ENCODE data around the gene ACOX3. TPM values are rescaled to one million over a fixed set of nuclear protein-coding genes. Genes with fewer than 3 reads are reported as not detected.

Gene ACOX3
- total RNA-seq, 2 experiments from 2014 or later: 12.7 to 16.8 TPM

DNA sequence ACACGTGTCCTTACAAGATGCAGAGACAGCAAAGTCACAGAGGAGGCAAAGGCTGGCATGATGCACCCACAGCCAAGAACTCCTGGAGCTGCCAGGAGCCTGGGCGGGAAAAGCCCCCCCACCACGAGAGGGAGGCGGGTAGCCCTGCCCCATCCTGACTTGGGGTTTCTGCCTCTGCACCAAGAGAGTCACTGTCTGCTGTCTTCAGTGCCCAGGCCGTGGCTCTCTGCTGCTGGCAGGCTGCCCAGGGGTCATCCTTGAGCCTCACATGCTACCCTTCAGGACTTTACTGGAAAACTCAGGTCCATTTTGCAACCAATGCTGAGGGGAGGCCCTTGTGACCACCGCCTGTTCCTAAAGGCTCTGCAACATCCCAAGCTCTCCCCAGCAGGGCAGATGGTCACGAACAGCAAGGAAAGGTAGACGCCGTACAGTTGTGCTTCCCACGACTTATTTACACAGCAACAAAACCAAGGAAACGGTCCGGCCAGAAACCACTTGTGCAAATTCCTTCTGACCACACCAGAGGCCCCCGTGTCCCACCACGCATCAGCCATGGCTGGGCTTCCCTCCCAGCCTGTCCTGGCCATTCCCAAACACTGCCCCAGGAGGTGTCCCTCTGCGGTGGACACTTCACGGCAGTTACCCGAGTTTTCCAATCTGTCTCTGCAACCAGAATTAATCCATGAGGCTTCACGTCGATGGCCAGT lies 56.9 kb downstream of the ACOX3 start:
- no TSS peak for BruUV-seq (replicated peaks)
- ChIA-PET POLR2A (no interaction called here), CTCF (ENCODE audit: unreplicated experiment) (no interaction called here)
- no peaks in the 10 kb centered on the region for H3K79me2 ChIP-seq (ENCODE audit: insufficient read depth, low read depth, low read length)
- H4K20me1 ChIP-seq (ENCODE audit: insufficient read depth, low read length): no peaks in the 10 kb centered on the region
- H3K4me1 ChIP-seq (ENCODE audit: insufficient read depth, low read length, poor library complexity, severe bottlenecking): no peaks in the 10 kb centered on the region
- TF ChIP-seq, protein P1, sequence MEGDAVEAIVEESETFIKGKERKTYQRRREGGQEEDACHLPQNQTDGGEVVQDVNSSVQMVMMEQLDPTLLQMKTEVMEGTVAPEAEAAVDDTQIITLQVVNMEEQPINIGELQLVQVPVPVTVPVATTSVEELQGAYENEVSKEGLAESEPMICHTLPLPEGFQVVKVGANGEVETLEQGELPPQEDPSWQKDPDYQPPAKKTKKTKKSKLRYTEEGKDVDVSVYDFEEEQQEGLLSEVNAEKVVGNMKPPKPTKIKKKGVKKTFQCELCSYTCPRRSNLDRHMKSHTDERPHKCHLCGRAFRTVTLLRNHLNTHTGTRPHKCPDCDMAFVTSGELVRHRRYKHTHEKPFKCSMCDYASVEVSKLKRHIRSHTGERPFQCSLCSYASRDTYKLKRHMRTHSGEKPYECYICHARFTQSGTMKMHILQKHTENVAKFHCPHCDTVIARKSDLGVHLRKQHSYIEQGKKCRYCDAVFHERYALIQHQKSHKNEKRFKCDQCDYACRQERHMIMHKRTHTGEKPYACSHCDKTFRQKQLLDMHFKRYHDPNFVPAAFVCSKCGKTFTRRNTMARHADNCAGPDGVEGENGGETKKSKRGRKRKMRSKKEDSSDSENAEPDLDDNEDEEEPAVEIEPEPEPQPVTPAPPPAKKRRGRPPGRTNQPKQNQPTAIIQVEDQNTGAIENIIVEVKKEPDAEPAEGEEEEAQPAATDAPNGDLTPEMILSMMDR (conservative IDR thresholded peaks at IDR 0.05; ENCODE audit: low read length): no peak
- no peak for TF ChIP-seq EZH2phosphoT487 (IDR thresholded peaks at IDR 0.05; ENCODE audit: borderline replicate concordance, low read depth, low read length)
- intact Hi-C loops (cut with micrococcal nuclease; ENCODE audit: unreplicated experiment): no loop called here
- no peaks in the 10 kb centered on the region for H3K9me3 ChIP-seq (ENCODE audit: low read length)
- H3K4me3 ChIP-seq (ENCODE audit: low read depth, low read length, poor library complexity, severe bottlenecking): no peak overlapping the region
- no peak overlapping the region for H2AFZ ChIP-seq (ENCODE audit: low read length)
- no peaks in the 10 kb centered on the region for H3K36me3 ChIP-seq (ENCODE audit: insufficient read depth, low read length)
- DNase-seq (ENCODE audit: low spot score): no peak
- no peak overlapping the region for H3K4me2 ChIP-seq (ENCODE audit: low read length)
- no peaks in the 10 kb centered on the region for H3K9me2 ChIP-seq (ENCODE audit: insufficient read depth, low read length)
- no peak overlapping the region for H3K27ac ChIP-seq (ENCODE audit: low read depth, low read length, poor library complexity, severe bottlenecking)

- H3K4me3 ChIP-seq (ENCODE audit: low read depth, low read length, poor library complexity, severe bottlenecking): no peak overlapping the region
- no peaks in the 10 kb centered on the region for H3K79me2 ChIP-seq (ENCODE audit: insufficient read depth, low read depth, low read length)
- H3K27ac ChIP-seq (ENCODE audit: low read depth, low read length, poor library complexity, severe bottlenecking): no peak overlapping the region
- POLR2A ChIA-PET: no interaction called here
- no peaks in the 10 kb centered on the region for H3K4me1 ChIP-seq (ENCODE audit: insufficient read depth, low read length, poor library complexity, severe bottlenecking)
- no peaks in the 10 kb centered on the region for H4K20me1 ChIP-seq (ENCODE audit: insufficient read depth, low read length)
- CTCF ChIA-PET (ENCODE audit: unreplicated experiment): no interaction called here
- no TSS peak for BruUV-seq (replicated peaks)
- intact Hi-C loops (cut with micrococcal nuclease; ENCODE audit: unreplicated experiment): no loop called here
- no peaks in the 10 kb centered on the region for H3K9me2 ChIP-seq (ENCODE audit: insufficient read depth, low read length)
- no peaks in the 10 kb centered on the region for H3K9me3 ChIP-seq (ENCODE audit: low read length)
- no peak overlapping the region for H2AFZ ChIP-seq (ENCODE audit: low read length)
- H3K36me3 ChIP-seq (ENCODE audit: insufficient read depth, low read length): no peaks in the 10 kb centered on the region
- H3K4me2 ChIP-seq (ENCODE audit: low read length): no peak overlapping the region
- DNase-seq (ENCODE audit: low spot score): no peak
- TF ChIP-seq, protein P1 (conservative IDR thresholded peaks at IDR 0.05; ENCODE audit: low read length): no peak
- no peak for TF ChIP-seq EZH2phosphoT487 (IDR thresholded peaks at IDR 0.05; ENCODE audit: borderline replicate concordance, low read depth, low read length)
Measured at GRCh38 chr4:8383016-8383415, 57.5 kb downstream of the ACOX3 start.

DNA sequence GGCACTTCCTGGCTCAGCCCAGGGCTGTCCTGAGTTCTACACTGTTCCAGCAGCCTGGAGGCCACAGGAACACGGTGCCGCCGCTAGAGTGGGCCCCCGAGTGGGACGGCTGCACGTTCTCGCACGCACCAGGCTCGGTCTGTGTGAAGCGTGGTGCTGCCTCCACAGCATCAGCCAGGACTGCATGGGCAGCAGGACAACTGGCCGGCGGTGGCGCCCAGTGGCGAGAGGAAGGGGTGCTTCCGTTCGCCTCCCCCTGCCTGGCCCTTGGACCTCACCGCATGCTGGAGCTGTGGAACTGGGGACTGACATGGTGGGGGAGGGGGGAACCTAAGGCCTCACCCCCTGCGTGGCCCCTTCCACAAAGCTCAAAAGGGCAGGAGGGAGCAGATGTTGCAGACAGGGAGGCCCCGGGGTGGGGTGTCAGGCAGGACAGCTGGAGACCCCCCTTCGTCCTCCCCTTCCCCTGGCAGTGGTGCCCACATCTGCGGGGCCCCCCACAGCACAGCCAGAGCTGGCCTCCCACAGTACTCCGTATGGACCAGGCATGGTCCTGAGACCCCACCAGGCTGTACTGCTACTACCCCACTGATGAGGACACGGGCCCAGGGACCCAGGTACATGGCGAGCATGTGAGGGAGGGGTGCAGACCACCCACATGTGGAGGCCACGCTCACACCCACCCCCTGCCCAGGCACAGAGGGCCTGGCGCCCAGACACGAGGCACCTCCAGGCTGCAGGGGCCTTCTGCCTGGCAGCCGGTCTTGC lies 58.5 kb downstream of the ACOX3 start:
- no peak for DNase-seq (ENCODE audit: low spot score)
- H3K4me3 ChIP-seq (ENCODE audit: low read depth, low read length, poor library complexity, severe bottlenecking): no peak overlapping the region
- no TSS peak for BruUV-seq (replicated peaks)
- ChIA-PET CTCF (ENCODE audit: unreplicated experiment) (no interaction called here), POLR2A (no interaction called here)
- H2AFZ ChIP-seq (ENCODE audit: low read length): no peak overlapping the region
- no peaks in the 10 kb centered on the region for H3K36me3 ChIP-seq (ENCODE audit: insufficient read depth, low read length)
- H3K4me2 ChIP-seq (ENCODE audit: low read length): no peak overlapping the region
- H3K4me1 ChIP-seq (ENCODE audit: insufficient read depth, low read length, poor library complexity, severe bottlenecking): no peaks in the 10 kb centered on the region
- TF ChIP-seq EZH2phosphoT487 (IDR thresholded peaks at IDR 0.05; ENCODE audit: borderline replicate concordance, low read depth, low read length): no peak
- TF ChIP-seq, protein P1 (conservative IDR thresholded peaks at IDR 0.05; ENCODE audit: low read length): no peak
- H3K79me2 ChIP-seq (ENCODE audit: insufficient read depth, low read depth, low read length): no peaks in the 10 kb centered on the region
- no peaks in the 10 kb centered on the region for H3K9me3 ChIP-seq (ENCODE audit: low read length)
- intact Hi-C loops (cut with micrococcal nuclease; ENCODE audit: unreplicated experiment): no loop called here
- H3K27ac ChIP-seq (ENCODE audit: low read depth, low read length, poor library complexity, severe bottlenecking): no peak overlapping the region
- no peaks in the 10 kb centered on the region for H4K20me1 ChIP-seq (ENCODE audit: insufficient read depth, low read length)
- H3K9me2 ChIP-seq (ENCODE audit: insufficient read depth, low read length): no peaks in the 10 kb centered on the region

Data from OCI-LY7 (cell line).